ENCODE results near the gene BRD3OS.

DNA sequence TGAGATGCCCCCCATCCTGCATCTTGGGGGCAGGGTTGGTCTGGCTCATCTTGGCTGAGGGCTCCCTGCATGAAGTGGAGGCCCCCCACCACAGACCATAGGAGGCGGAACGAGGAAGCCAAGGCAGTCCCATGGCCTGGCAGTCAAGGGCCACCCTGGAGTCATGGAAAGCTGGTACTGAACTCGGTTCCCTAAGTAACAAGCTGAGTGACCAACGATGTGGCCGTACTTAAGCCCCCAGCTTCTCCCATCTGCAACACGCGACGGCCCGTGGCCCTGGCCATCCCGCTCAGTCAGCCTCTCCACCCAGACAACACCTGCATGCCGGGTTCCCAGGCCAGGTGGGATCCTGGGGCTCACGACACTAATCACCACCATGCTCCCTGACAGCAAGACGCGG, 25.4 kb downstream of the BRD3OS start:
- TF ChIP-seq, protein P1, sequence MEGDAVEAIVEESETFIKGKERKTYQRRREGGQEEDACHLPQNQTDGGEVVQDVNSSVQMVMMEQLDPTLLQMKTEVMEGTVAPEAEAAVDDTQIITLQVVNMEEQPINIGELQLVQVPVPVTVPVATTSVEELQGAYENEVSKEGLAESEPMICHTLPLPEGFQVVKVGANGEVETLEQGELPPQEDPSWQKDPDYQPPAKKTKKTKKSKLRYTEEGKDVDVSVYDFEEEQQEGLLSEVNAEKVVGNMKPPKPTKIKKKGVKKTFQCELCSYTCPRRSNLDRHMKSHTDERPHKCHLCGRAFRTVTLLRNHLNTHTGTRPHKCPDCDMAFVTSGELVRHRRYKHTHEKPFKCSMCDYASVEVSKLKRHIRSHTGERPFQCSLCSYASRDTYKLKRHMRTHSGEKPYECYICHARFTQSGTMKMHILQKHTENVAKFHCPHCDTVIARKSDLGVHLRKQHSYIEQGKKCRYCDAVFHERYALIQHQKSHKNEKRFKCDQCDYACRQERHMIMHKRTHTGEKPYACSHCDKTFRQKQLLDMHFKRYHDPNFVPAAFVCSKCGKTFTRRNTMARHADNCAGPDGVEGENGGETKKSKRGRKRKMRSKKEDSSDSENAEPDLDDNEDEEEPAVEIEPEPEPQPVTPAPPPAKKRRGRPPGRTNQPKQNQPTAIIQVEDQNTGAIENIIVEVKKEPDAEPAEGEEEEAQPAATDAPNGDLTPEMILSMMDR (IDR thresholded peaks at IDR 0.05): no peak
- TF ChIP-seq POLR2A (IDR thresholded peaks at IDR 0.05): no peak
